Kidney (tissue), 14 donors: ENCODE measurements around the gene POLR2L. TPM values are rescaled to one million over a fixed set of nuclear protein-coding genes. Genes with fewer than 3 reads are reported as not detected.

Source experiments
- DNase-seq, 5 donors: peaks; one replicate each; pipeline ENCODE4 v3.0.0-alpha.2; 2013 to 2020
- FAIRE-seq: peaks from 2 replicates; lab custom pipeline; 2012; peaks lifted over from hg19 to GRCh38; lab: Jason Lieb, UNC
- H3K27ac ChIP-seq, 2 donors: one replicate each; pipeline ENCODE4 v1.7.0; 2013; ENCODE audit warnings: low read depth in 2 of 2, low read length in 2 of 2, inconsistent platforms in 1 of 2
- H3K27me3 ChIP-seq: one replicate; pipeline ENCODE4 v1.7.1; 2013; ENCODE audit warnings: low read length, inconsistent platforms; ENCODE audit not compliant: control insufficient read depth, insufficient read depth
- H3K36me3 ChIP-seq, 3 donors: one replicate each; pipeline versions ENCODE4 v1.7.0 to v1.7.1; 2013; ENCODE audit warnings: low read length in 3 of 3, control low read depth in 1 of 3, inconsistent platforms in 1 of 3; ENCODE audit not compliant: insufficient read depth in 3 of 3, control insufficient read depth in 2 of 3
- H3K4me1 ChIP-seq, 3 donors: one replicate each; pipeline versions ENCODE4 v1.7.0 to v1.7.1; 2013; ENCODE audit warnings: low read length in 3 of 3, inconsistent platforms in 1 of 3, low read depth in 1 of 3; ENCODE audit not compliant: control insufficient read depth in 2 of 3, insufficient read depth in 2 of 3
- H3K4me3 ChIP-seq, 3 donors: one replicate each; pipeline versions ENCODE4 v1.7.0 to v1.8.1; 2013; ENCODE audit warnings: low read length in 3 of 3, control low read depth in 1 of 3, inconsistent platforms in 1 of 3
- H3K9ac ChIP-seq, 3 donors: one replicate each; pipeline versions ENCODE4 v1.7.0 to v1.7.1; 2013; ENCODE audit warnings: low read length in 3 of 3, control low read depth in 1 of 3, inconsistent platforms in 1 of 3
- H3K9me3 ChIP-seq, 3 donors: one replicate each; pipeline versions ENCODE4 v1.7.0 to v1.7.1; 2013; ENCODE audit warnings: low read length in 3 of 3, control low read depth in 1 of 3, inconsistent platforms in 1 of 3; ENCODE audit not compliant: control insufficient read depth in 2 of 3, insufficient read depth in 1 of 3
- CTCF ChIP-seq: IDR thresholded peaks from 3 replicates; pipeline ENCODE4 v1.5.1; 2012; ENCODE audit warnings: mild to moderate bottlenecking, moderate library complexity, borderline replicate concordance; ENCODE audit not compliant: insufficient read depth; ENCODE audit errors: extremely low read depth
- intact Hi-C: fragments of 100-400 bp; cut with DNase I; formaldehyde crosslinking; loops from one replicate; pipeline ENCODE4 v1.11.1; 2022
- polyA plus RNA-seq: library from polyadenylated mRNA; stranded (reverse); fragments of 350-450 nt; fragmentation: Illumina TruSeq; extraction: RNeasy Lipid Tissue Mini Kit (QIAGEN cat#74804); gene quantifications from one replicate; pipeline ENCODE4 v1.2.3, GENCODE V29; 2014; ENCODE audit warnings: low read depth, low replicate concordance; ENCODE audit not compliant: insufficient read depth
- total RNA-seq: library from RNA; stranded (reverse); fragmentation: NEBNext Ultra II Directional; extraction: Animal tissue kit (Norgen Biotek cat#: 25700); gene quantifications from one replicate; pipeline ENCODE4 v1.2.1, GENCODE V29; 2021
- donor health status: control.
- donor health status: control.
- donor health status: control.
- donor health status: control.
- donor health status: control.
- donor health status: DM: yes; HTN: yes; CAD: no.
- donor health status: Normal renal cell carcinoma (clear cell type).

Gene POLR2L
- total and polyA plus RNA-seq, 2 donors from 2014 or later: 107 to 376 TPM

- DNase-seq: no peak
- Histone ChIP-seq H3K9me3 (no peaks in the 10 kb centered on the region), H3K4me1 (peaks cover 0 to 10% (median 0%) of the 10 kb centered on the region in 3 donors), H3K36me3 (no peaks in the 10 kb centered on the region), H3K9ac (no peak overlapping the region), H3K27ac (no peak overlapping the region), H3K27me3 (no peaks in the 10 kb centered on the region), H3K4me3 (no peak overlapping the region)
- intact Hi-C loops: loop anchor here (10.0 kb wide), 1 partner anchor 192 kb away; no protein-coding TSS in a partner anchor
- no peak for FAIRE-seq
- TF ChIP-seq CTCF: no peak
Observed at GRCh38 chr11:852762-853161, 10.4 kb upstream of the POLR2L start.

GRCh38 chr11:850775-851763 is 8.7 kb upstream of the POLR2L start:
- intact Hi-C loops: loop anchor here (10.0 kb wide), 1 partner anchor 194 kb away; no protein-coding TSS in a partner anchor
- H3K9ac ChIP-seq: no peak overlapping the region
- no peaks in the 10 kb centered on the region for H3K27me3 ChIP-seq
- H3K4me1 ChIP-seq: peaks cover 0 to 14% (median 0%) of the 10 kb centered on the region in 3 donors
- FAIRE-seq (no peak), DNase-seq (peak in 3 of 5 donors; percentile 44 to 80 (median 60))
- H3K36me3 ChIP-seq: no peaks in the 10 kb centered on the region
- no peak overlapping the region for H3K4me3 ChIP-seq
- H3K27ac ChIP-seq: no peak overlapping the region
- no peaks in the 10 kb centered on the region for H3K9me3 ChIP-seq
- TF ChIP-seq CTCF: no peak

GRCh38 chr11:849951-850774 is 7.8 kb upstream of the POLR2L start:
- no peak for FAIRE-seq
- Histone ChIP-seq H3K4me1 (peaks cover 0 to 17% (median 6%) of the 10 kb centered on the region in 3 donors), H3K27me3 (no peaks in the 10 kb centered on the region), H3K36me3 (no peaks in the 10 kb centered on the region), H3K9ac (no peak overlapping the region), H3K27ac (no peak overlapping the region), H3K9me3 (no peaks in the 10 kb centered on the region), H3K4me3 (peak overlapping the region in 1 of 3 donors; percentile 6)
- peak in 2 of 5 donors; percentile 38 to 41 for DNase-seq
- intact Hi-C loops: loop anchor here (10.0 kb wide), 1 partner anchor 195 kb away; no protein-coding TSS in a partner anchor
- no peak for TF ChIP-seq CTCF
